Endothelial cell of hepatic sinusoid (primary cell): Measurements from ENCODE around the gene PNPLA7.
"Not testable (repeated sequence)": the region's sequence is repeated elsewhere in the genome, so short reads cannot be mapped to it uniquely, and the experiment has no call there.

ENCODE experiments used
- in situ Hi-C: cut with HindIII; loops from 2 replicates; pipeline ENCODE4 v1.10.0; 2017; ENCODE audit warnings: low sequenced_read_pairs

The PNPLA7 gene

GRCh38 chr9:137543237-137543963 is 6.8 kb downstream of the PNPLA7 start:
- in situ Hi-C loops = no loop called here

DNA sequence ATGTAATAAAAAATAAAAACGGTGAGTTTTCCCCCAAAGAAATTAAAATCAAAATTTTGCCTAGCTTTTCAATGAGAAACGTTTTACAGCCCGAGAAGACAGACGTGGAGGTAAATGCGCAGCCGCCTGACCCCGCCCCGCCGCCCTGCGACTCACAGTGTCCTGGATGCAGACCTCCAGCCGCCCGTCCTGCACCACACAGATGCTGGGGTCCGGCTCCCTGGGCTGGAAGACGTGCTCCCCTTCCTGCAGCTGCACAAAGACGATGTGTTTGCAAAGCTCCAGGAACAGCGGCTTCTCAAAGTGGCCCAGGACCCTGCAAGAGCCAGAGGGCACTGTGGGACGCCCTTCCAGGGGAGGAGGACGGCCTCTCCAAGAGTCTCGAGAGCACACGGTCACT is 7.7 kb downstream of the PNPLA7 start:
- in situ Hi-C loops = no loop called here

DNA sequence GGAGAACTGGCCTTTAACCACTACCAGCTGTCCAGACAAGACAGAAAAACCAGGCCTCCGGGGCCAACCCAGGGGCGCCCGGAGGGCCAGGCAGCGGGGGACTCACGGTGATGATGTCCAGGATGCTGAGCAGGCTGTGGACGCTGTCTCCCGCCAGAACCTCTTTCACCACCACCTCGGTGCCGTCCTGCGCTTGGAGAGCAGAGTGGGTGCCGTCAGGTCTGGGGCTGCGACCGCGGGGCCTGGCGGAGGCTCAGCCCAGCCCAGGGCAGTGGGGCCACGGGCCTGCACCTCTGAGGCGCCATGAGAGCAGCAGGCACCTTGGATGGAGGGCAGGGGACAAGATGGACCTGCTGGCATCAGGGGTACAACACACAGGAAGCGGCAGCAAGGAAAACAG is 9.7 kb downstream of the PNPLA7 start:
- in situ Hi-C loops = no loop called here

- in situ Hi-C loops = no loop called here
Observed at GRCh38 chr9:137538058-137538457, 12.1 kb downstream of the PNPLA7 start.

DNA sequence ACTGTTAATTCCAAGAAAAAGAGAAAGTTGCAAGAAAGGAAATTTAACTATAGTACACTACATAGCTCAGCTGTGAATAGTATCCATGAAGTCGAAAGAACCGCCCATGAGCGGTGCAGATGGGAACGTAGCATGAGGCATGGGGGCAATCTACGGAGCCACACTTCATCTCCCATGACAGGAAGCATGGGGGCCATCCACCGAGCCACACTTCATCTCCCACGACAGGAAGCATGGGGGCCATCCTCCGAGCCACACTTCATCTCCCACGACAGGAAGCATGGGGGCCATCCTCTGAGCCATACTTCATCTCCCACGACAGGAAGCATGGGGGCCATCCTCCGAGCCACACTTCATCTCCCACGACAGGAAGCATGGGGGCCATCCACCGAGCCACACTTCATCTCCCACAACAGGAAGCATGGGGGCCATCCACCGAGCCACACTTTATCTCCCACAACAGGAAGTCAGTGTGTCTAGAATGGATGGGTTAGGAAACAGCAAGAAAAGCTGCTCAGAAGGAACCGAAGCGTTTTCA is 13.5 kb downstream of the PNPLA7 start:
- in situ Hi-C loops = not testable (repeated sequence)

DNA sequence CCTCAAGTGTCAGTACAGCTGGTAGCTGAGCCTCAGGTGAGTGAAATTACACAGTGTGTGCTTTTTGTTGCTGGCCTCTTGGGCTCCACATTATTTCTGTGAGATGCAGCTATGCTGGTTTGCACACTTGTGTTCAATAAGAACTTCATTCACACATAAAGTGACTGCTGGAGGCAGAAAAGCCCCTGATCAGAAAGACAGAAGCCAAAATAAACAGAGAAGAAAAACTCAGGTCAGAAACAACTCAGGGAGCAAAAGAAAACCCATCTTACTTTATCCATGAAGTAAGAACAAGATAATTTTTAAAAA is 15.1 kb downstream of the PNPLA7 start:
- in situ Hi-C loops = no loop called here

DNA sequence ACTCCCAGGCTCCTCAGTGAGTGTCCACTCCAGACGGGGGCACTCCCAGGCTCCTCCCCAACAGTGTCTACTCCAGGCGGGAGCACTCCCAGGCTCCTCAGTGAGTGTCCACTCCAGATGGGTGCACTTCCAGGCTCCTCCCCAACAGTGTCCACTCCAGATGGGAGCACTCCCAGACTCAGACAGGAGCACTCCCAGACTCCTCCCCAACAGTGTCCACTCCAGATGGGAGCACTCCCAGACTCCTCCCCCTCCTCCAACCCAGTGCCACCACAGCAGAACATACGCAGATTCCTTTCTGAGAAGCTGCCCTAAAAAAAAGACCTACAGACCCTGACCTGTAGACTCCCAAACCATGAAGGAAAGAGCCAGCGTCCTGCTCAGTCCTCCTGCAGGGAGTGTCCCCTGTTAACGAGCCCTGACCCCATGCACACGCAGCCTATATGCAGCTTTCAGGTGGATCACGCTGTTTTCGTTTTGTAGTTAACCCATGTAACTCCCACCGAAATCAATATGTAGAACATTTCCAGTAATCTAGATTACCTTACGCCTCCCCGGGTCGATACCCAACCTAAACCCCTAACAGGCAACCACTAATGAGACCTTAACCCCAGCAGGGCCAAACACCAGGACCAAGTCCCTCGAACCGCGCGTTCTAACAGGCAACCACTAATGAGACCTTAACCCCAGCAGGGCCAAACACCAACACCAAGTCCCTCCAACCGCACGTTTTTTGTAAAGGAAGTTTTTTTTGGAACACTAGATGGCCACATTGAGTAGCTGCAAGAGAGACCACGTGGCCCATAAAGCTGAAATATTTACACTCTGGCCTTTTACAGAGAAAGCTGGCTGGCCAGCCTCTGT is 15.7 kb downstream of the PNPLA7 start:
- in situ Hi-C loops = no loop called here

DNA sequence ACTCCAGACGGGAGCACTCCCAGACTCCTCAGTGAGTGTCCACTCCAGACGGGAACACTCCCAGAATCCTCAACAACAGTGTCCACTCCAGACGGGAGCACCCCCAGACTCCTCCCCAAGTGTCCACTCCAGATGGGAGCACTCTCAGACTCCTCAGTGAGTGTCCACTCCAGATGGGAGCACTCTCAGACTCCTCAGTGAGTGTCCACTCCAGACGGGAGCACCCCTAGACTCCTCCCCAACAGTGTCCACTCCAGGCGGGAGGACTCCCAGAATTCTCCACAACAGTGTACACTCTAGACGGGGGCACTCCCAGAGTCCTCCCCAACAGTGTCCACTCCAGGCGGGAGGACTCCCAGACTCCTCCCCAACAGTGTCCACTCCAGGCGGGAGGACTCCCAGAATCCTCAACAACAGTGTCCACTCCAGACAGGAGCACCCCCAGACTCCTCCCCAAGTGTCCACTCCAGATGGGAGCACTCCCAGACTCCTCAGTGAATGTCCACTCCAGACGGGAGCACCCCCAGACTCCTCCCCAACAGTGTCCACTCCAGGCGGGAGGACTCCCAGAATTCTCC is 17.2 kb downstream of the PNPLA7 start:
- in situ Hi-C loops = not testable (repeated sequence)

GRCh38 chr9:137531099-137531765 is 19.0 kb downstream of the PNPLA7 start:
- in situ Hi-C loops = no loop called here

GRCh38 chr9:137530331-137530730 is 19.9 kb downstream of the PNPLA7 start:
- in situ Hi-C loops = no loop called here

GRCh38 chr9:137524981-137525317 is 25.3 kb downstream of the PNPLA7 start:
- in situ Hi-C loops = no loop called here

DNA sequence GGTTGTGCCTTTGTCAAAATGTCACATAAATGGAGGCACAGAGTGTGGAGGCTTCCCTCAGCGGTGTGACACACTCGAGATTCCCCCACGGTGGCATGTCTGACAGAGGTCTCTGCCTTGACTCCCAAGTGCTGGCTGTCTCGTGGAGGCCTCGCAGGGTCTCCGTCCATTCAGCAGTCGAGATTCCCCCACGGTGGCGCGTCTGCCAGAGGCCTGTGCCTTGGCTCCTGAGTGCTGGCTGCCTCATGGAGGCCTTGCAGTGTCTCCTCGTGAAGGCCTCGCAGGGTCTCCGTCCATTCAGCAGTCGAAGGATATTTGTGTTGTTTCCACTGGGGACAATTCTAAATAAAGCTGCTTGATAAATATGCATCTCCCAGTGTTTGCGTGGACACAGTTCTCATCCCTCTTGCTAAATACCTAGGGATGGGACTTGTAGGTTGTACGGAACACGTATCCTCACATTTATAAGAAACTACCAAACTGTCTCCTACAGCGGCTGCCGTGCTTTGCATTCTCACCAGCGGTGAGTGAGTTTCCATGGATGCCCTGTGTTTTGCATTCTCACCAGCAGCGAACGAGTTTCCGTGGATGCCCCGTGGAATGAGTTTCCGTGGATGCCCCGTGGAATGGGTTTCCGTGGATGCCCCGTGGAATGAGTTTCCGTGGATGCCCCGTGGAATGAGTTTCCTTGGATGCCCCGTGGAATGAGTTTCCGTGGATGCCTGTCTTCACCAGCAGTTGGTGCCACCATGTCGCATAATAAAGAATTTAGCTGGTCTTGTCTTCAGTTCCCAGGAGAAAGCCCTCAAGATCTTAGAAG is 25.8 kb downstream of the PNPLA7 start:
- in situ Hi-C loops = no loop called here

DNA sequence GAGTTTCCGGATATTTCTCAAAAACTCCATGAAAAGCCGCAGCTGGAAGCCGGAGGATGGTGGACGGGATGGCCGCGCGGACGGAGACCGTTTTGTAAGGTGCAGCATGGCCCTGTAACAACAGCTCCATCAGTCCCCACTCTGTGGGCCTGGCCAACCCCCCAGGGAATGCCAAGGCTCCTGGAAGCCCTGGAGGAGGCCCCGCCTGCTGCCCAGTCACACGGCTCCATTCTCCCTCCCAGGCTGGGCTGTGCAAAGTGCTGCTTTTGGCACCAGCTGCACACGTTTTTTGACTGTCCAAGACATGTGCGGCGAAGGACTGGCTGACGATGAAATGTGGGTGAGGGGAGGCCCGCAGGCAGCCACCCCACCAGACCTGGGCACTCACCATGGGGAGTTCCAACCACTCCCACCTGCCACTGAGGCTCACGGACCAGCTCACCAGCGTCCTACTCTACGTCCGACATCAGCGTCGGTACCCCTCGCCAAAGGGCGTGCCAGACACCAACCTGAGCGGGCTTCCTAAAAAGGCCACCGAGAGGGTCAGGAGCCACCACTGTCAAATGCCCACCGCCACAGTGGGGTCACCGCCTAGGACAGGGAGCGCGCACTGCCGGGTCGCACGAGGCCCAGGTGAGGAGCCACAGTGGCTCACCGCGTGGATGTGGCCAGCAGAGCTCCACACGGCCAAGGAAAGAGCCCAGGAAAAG is 27.3 kb downstream of the PNPLA7 start:
- in situ Hi-C loops = no loop called here

DNA sequence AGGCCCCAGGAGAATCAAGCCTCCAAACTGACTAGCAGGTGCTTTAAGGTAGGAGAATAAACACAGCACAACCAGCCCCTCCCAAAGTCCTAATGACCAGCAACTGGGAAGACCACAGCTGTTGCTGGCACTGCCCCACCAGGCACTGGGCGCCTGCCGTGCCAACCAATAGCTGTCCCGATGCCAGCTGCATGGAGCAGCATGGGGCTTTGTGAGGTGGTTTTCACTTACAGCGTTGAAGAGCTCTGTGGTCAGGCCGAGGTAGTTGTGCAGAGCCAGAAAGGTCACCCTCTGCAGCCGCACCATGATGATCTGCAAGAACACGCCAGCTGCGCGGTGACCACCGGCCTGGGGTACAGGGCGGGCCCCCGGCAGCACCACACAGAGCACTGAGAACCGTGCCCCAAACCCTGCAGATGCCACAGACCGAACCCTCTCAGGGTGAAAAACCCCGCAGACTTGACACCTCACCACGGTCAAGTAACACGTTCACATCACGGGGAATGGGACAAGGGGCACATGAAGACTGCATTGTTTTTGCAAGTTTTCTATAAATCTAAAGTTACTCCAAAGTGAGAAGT is 28.7 kb downstream of the PNPLA7 start:
- in situ Hi-C loops = no loop called here

GRCh38 chr9:137520614-137521404 is 29.4 kb downstream of the PNPLA7 start:
- in situ Hi-C loops = no loop called here

DNA sequence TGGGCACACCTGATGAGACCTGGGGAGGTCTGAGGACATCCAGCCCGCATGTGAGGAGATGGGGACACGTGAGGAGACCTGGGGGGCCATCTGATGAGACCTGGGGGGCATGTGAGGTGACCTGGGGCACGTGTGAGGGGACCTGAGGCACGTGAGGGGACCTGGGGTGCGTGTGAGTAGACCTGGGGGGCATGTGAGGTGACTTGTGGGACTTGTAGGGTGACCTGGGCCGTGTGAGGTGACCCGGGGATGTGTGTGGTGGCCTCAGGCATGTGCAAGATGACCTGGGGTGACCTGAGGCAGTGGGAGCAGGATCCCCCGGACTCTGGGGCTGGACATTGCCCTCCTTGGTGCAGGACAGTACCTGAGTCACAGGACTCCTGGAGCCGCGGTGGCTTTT is 30.6 kb downstream of the PNPLA7 start:
- in situ Hi-C loops = no loop called here

DNA sequence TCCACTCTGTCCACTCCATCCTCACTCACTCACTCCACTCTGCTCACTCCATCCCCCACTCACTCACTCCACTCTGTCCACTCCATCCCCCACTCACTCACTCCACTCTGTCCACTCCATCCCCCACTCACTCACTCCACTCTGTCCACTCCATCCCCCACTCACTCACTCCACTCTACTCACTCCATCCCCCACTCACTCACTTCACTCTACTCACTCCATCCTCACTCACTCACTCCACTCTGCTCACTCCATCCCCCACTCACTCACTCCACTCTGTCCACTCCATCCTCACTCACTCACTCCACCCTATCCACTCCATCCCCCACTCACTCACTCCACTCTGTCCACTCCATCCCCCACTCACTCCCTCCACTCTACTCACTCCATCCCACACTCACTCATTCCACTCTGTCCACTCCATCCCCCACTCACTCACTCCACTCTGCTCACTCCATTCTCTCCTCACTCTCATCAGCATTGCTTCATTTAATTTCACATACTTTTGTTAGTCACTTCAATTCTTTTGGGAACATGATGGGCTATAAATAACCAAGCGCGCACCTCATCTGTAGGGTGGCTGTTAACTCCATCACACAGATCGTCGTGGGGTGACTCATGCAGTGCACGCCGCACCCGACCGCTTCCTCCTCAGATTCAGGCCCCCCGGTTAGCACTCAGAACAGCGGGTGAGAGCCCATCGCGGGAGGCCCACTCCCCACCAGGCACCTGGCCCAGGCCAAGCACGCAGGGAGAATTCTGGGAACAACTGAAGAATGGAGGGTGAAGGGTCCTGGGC is 31.3 kb downstream of the PNPLA7 start:
- in situ Hi-C loops = not testable (repeated sequence)
